Measurements from ENCODE around the gene PKP4.

The PKP4 gene

DNA sequence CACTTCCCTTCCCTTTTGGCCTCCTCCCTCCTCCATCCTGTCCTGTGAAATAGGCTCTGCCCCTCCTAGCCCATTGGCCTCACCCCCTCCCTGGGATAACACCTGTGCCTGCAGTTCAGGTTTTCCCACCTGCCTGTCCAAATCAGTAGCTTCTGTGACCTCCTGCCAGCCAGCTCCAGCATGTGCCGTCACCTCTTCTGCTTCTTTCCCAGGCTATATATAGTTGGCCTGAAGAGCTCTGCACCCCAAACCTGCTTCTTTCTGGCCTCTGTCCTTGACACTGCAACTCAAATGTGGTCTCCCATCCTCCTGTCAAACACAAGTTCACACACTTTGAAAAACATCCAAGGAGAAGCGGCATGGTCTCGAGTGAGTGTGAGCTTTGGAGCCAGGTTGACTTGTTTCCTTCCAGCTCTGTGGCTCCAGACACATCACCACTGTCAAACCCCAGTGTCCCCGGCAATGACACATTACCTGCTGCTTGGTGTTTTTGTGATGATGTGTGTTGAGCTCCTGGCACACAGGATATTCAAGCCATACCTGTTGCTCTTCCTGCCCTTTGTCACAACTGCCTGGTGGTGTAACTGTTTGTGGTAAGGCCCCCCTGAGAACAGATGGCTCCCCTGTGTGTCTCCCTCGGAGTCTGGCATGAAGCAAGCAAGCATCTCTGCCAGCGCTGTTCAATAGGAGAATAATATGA lies 194.8 kb downstream of the PKP4 start:
- no peak for DNase-seq (ENCODE audit: low spot score)

DNA sequence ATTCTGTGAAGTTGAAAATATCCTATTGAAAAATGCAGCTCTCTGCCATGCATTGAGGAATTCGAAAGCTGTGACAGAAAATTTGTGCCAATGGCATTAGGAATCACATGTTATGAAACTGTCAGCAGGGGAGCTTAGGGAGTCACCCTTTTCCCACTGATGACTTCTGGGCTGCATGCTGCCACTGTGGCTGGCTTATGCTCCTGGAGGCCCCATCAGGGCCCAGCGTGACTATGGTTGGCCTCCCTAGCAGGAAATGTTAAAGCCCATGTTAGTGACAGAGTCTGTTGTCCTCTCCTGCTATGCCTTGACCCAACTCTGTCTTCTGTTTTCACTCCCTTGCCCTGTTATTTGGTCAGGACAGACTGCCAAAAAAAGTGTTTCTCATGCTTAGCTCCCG lies 198.9 kb downstream of the PKP4 start:
- DNase-seq (ENCODE audit: low spot score): no peak

DNA sequence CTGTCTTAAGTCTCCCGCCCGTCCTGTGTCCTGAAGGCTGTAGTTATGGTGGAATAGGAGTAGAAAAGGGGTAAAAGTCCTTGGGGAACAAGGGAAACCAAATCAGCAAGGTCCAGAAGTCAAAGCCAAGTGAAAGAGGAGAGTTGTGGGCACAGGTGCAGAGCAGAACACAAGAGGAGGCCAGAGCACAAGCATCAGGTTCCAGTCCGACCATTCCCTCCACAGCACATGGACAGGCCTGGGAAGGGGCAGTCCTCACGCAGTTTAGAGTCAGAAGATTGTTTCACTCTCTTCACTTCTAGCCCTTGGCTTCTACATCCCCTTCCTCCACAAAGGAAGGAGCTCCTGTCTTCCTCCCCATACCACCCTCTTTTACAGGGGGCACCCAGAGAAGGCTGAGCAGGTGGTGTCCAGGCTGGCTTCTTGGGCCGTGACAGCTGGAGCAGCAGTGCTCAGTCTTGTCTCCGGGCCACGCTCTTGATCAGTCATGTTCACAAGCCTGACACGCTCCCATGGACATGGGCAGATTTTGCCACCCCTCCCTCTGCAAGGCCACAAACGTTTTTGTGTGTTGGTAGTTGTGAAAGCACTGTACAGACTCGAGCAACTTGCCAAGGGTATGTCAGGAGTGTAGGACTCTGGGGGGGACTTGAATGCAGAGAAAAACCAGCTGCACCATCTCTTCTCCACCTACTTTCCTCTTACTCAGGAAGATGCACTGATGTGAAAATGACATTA lies 199.9 kb downstream of the PKP4 start:
- no peak for DNase-seq (ENCODE audit: low spot score)

DNA sequence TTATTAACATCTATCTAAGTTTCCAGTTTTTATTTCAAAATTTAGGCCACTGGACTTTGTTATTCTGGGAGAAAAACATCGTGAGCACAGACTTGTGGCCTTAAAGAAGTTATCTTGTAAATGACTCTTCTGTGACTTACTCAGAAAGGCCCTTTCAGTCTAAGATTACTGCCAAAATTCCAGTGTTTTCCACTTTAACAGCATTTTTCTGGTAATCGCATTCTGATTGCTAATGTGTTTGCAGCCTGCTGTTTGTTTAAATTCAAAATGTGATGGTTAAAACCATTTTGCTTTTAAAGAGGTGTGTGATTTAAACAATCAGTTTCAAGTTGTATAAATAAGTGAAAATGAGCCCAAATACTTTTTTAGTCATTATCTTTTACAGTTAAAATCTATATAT lies 201.6 kb downstream of the PKP4 start:
- no peak for DNase-seq (ENCODE audit: low spot score)

DNA sequence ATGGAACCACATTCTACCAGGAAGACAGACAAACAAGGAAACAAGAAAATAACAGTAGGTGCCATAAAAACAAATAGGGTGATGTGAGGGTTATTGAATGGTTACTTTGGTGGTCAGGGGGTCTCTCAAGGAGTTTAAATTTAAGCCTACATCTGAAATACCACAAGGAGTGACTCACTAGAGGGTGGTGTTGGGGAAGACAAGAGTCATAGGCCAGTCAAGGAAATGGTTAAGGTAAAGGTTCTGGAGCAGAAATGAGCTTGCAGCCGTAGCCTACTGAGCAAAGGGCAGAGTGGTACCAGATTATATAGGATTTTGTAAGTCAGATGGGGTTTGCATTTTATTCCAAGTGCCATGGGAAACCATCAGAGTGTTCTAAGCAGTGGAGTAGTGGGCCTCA lies 202.7 kb downstream of the PKP4 start:
- DNase-seq (ENCODE audit: low spot score): no peak

DNA sequence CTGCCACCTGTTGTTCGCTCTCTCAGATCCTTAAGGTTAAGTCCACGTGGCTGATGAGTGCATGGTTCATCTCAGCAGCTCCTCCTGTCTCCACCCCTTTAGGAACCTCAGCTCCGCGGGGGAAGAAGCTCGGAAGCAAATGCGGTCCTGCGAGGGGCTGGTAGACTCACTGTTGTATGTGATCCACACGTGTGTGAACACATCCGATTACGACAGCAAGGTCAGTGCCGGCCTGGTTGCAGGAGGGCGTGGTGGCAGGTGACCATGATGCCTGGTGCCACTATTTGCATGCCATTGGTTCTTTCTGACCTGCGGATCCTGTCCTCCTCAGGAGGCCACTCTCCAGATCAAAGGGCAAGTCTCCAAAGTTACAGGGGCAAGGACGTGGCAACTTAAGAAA lies 204.5 kb downstream of the PKP4 start:
- no peak for DNase-seq (ENCODE audit: low spot score)

DNA sequence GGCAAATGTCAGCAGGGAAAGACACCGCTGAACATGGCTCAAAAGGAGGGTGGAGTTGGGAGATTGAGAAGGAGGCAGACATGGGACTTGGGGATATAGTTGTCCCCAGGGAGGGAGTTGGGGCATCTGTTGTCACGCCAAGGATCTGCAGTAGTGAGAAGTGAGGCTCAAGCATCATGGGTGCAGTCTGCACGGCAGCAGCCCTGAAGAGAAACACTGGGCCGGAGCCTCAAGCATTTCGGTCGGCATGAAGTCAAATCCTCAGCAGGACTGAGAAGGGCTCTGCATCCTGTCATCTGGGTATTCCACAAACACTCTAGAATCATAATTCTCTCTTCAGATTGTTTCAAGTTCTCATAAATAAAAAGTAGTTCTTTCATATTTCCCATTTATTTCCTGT lies 205.7 kb downstream of the PKP4 start:
- DNase-seq (ENCODE audit: low spot score): no peak

DNA sequence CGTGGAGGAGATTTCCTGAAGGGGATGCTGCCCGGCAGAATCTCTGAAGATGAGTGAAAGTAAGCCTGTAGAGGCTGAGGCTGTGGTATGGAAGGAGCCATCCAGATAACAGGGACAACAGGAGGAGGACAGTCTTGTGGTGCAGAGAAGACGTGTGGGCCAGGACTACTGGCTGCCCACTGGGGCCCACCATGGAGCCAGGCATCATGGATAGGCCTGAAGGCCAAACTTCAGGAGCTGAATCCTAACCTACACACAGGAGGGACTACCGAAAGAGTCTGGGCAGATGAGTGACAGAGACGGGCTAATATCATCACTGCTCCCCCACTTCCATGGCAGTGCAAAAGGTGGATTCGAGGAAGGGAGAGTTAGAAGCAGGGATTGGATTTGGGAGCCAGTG lies 207.0 kb downstream of the PKP4 start:
- DNase-seq (ENCODE audit: low spot score): no peak

DNA sequence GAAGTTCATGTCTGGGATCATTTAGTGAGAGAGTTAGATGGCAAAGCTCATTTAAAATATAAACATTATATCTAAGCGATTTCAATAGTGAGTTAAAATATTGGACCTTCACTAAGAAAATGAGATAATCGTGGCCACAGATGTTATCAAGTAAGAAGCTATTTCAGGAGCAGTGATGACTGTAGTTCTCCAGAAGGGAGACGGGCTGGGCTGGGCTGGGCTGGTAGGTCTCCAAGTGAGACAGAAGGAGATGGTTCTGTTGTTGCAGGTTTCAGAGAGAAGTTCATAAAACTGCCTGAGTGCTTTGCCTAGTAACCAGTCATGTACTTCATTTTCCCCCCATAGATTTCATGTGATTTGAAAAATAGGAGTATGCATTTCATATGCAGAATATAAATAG lies 208.2 kb downstream of the PKP4 start:
- no peak for DNase-seq (ENCODE audit: low spot score)

DNA sequence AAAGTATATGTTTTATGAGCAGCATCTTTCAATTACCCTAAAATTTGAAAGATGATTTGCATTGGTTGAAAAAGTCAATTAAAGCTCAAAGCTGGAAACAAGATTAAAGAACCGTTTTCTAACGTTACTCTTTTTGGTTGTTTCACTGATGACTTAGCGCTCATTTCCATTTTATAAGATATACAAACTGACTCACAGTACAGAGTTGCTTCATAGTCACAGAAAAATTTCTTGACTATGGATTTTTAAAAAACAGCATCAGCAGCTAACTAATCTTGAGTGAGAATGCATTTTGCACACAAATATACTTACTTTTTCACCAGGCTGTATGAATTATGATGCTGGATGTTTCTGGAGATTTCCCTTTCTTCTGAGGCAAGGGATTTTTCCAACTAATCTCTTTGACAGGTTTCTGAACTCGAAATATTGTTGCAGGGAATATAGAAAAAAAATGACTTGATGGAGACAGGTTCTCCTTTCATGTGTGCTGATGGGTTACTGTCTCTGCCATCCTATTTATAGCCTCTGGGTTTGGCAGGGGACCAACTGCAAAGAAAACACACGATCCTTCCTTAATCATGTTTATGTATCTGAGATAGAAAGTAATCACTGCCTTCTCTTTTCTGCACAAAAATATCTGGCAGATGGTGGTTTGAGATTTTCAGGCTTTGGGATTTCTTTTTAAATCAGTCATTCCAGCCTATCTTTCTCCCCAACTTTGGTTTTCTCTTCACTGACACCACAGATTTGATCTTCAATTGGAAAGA lies 209.0 kb downstream of the PKP4 start:
- no peak for DNase-seq (ENCODE audit: low spot score)

DNA sequence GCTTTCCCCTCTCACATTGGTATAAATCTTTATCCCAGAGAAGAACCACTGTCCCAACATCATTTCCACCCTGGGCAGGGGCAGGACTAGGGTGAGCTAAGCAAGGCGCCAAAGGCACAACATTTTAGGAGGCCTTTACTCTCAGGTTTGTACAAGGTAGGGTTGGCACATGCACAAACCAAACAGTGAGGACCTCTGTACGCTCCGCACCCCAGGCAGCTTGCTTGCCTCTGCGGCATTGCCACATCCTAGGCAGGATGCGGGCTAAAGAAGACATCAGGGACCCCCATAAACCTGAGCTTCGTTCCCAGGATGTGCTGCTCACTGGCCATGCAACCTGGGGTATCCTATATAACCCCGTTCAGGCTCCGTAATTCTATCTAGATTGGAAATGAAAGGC lies 210.2 kb downstream of the PKP4 start:
- DNase-seq (ENCODE audit: low spot score): no peak

DNA sequence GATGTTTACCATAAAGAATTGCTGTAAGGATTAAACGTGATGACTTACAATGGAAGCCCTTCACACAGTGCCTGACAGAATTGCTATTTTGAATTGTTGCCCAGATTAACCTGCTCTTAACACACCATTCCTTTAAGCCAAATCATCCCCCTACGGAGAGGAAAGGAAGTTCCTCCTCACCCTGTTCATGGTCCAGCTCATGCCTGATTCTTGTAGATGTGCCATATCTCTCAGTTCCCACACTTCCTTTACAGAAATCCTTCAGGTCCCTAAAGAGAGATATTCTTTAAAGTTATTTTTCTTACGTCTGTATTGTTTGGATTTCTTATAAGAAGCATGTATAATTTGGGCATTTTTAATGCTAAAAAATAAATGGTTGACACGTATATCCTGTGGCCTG lies 210.8 kb downstream of the PKP4 start:
- no peak for DNase-seq (ENCODE audit: low spot score)

DNA sequence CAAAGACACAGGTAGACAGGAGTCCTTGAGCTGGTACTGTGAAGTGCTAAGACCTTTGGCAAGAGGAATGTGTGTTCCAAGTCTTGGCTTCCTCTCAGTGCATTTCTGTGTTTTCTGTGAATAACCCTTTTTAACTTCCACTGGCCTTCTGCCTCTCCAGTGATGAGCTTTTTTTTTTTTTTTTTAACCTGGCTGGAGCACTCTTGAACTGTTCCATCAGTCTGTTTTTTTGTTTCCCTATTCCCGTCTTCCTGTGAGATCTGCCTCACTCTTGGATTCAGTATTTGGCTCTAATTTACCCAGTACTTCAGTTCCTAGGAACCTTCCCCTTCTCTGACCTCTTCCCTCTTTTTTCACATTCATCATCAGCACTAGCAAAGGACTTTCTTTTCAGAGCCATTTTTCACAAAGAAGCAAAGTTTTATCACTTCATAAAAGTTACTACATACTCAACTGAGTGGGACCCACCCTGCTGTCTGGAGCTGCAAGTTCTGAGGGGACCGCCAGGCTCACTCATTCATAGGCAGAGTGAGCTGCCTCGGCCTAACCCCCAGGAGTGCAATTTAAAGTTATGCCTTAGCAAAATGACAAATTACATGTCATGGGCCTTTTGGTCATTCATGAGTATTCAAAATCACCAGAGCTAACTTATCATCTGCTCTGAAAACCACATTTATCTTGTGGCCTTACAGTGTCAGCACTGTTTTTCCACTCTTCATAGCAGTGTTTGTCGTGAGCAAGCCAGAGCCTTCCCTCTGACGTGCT lies 211.4 kb downstream of the PKP4 start:
- no peak for DNase-seq (ENCODE audit: low spot score)

DNA sequence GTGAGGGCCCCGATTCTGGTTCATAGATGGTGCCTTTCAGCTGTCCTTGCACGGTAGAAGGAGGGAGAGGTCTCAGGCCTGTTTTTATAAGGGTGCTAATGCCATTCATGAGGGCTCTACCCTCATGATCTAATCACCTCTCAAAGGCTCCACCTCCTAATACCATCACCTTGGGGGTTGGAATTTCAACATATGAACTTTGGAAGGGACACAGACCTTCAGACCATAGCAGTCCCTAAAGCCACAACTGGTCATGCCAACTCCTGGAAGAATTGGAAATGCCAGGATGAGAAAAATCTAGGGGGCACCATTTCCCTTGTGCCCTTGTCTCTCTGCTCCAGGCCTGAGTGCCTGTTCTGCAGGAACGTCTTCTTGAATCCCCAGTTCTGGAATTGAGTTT lies 213.5 kb downstream of the PKP4 start:
- DNase-seq (ENCODE audit: low spot score): no peak

DNA sequence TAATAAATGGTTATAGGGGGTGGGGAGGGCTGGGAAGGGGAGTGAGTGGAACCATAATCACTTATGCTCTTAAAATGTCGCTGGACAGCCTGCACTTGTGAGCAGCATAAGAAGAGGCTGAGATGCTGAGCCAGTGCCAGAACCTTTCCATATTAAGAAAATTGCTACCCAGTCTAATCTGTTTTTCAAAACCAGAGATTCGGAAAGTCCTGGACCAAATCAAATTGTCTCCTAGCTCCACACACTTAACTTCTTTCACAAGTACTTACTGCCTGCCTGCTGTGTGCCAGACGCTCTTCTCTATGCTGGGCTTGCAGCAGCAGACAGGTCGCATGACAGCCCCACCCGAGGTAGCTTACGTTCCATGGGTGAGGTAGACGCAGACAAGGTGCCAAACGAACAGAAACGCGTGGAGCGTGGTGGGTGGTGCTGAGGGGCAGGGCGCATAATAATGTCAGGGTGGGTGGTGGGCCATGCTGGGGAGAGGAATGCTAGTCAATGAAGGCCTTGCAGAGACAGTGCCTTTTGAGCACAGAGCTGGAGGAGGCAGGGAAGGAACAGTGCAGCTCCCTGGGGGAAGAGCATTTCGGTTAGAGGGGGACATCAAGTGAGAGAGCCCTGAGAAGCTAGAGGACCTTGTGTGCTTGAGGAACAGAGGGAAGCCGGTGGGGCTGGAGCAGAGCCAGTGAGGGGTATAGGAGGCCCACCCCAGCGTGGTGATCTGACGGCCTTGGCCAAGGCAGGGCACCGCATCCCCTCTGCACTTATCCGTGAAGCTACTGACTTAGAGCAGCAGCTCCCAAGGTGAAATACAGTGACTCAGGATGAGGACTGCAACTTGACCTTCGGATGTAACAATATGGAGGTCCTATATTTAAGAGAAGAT lies 214.9 kb downstream of the PKP4 start:
- DNase-seq (ENCODE audit: low spot score): no peak

DNA sequence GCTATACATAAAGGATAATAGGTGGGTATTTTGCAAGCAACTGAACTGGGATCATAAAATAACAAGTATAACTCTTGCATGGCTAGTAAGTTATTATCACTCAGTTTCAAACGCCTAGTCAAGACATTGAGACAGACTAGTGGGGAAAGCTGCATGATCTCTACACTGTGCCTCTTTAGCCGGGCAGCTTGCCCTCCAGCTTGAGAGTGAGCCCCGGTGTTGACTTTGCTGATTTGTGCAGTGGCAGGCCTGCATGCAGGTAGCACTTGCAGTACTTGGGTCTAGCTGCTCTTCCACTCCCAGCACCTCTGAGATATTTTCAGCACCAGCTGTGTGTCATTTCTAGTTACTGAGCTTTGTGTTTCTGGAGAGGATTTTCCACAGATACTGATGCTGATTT lies 219.5 kb downstream of the PKP4 start:
- DNase-seq (ENCODE audit: low spot score): no peak

DNA sequence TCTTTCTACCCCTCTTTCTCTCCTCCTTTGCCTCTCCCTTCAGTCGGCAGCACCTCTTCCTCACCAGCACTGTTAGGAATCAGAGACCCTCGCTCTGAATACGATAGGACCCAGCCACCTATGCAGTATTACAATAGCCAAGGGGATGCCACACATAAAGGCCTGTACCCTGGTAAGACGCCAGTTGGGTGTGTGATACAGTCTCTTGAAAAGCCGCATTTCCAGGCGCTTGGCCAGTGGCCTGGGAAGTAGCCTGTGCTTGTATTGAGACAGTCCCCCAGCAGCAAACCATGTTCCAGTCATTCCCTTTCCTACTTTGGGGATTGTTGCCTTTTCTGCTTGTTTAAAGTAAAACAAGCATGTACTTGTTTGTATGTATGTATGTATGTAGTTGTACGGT lies 219.9 kb downstream of the PKP4 start:
- no peak for DNase-seq (ENCODE audit: low spot score)

DNA sequence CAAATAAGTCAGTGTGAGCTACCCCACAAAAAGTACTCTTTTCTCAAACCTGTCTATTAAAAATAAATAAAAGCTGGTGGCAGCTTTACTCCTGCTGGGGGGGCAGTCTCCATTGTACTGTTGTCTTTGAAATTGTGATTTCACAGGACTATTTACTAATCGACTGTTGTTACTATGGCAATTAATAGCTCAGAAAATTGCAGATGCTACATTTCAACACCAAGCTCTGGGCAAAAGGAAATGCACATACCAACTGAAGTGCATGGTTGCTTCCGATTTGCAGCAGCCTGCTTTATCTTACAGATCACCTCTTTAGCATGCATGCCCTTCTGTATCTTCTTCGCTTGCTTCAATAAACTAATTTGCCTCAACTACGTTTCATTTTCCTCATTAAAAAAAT lies 220.8 kb downstream of the PKP4 start:
- DNase-seq (ENCODE audit: low spot score): no peak

DNA sequence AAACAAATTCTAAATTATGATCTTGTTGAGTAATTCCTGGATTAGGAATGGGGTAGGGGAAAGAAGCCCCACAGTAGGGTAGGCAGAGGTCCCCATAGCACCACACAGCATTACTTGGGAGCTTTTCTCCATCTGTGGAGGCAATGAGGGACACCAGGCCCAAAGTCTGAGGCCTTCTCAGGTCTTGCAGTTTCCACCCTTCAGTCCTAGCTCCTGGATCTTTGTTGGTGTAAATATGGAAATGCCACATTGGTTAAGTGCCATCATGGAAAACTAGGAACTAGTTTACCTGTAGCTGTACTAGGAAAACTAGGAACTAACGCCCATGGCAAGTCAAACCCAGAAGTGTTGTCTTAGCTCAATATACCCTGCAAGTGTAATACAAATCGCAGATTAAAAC lies 225.1 kb downstream of the PKP4 start:
- no peak for DNase-seq (ENCODE audit: low spot score)

DNA sequence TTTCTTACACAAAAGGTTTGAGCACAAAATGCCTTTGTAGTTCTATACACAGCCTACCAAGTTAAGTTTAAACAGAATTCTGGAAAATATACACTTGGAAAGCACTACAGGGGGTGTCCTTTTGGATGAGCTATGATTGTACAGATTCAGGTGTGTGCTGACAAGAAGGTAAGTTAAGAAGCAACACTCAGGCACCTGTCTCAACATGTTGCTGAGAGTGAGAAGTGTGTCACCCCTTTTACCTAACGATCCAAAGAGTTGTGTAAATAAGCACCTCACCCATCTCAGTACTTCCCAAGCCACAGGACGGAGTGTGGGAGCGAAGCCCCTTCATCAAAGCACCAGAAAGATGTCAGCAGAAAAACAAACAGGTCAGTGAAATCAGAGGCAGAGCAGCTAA lies 228.9 kb downstream of the PKP4 start:
- no peak for DNase-seq (ENCODE audit: low spot score)

DNA sequence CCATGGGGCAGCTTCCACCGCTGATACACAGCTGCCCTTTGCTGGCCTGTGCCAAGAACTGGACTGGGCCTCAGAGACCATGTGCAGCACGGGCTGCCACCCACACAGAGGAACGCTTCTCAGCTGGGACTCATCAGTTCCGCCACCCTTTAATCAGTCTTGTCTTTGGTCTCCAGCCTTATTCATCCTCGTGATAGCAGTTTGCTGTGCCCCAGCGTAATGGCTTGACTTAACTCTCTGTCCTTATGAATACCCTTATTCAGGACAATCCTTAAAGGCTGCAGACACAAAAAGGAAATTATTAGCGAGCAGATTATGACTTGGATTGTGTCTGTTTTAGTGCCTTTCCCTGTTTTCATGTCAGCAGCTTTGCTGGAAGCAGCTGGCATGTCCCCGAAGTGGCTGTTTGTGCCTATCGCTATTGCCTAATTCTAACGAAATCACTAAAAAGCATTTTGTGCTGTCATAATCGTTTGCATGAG lies 229.5 kb downstream of the PKP4 start:
- no peak for DNase-seq (ENCODE audit: low spot score)

Measured in CD4-positive, alpha-beta T cell treated with Interleukin-2 at 100 ng/mL for 4 hours (primary cell).